NCI-H2227 (cell line): ENCODE results near the gene APBA2.

Experiments
- DNase-seq: peaks from one replicate; lab custom pipeline; 2025; ENCODE audit not compliant: unreplicated experiment; lab: John Stamatoyannopoulos, UW

The APBA2 gene

DNA sequence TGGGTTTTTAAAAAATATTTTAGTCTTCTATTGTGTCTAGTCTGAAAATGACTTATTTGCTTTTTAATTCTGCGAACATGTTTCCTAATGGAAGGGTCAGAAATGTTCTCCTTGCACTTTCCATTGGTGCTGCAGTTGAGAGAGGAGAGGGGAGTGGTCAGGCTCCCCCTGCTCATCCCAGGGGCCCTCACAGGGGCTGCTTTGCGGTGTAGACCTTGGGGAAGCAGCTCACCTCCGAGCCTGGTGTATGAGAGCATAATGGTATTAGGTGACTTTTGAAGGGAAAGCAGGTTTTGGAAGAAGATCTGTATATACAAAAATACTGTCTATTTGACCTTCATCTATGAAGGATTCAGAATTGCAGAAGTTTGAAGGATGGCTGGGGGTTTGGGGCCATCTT lies 28.3 kb downstream of the APBA2 start:
- DNase-seq: no peak

DNA sequence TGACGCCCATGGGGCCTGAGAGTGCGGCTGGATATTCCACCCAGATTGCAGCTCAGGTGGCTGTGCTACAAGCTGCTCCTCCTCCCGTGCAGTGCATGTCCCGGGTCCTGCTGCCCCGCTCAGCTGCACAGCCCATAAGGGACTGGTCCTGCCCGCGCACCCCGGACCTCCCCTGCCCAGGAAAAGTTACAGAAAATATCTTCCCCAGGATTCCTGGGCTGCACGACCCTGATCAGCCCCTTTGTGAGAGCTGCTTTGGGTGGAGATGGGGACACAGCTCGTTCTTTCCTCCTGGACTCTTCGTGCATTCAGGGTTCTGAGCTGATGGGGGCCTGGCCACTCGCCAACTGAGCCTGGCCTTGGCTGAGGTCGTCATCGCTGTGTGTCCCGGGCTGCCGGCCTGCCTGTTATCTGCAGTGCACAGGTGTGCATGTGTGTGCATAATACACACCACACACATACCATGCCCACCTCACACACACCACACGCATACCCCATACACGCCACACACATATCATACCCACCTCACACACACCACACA lies 28.8 kb downstream of the APBA2 start:
- no peak for DNase-seq

DNA sequence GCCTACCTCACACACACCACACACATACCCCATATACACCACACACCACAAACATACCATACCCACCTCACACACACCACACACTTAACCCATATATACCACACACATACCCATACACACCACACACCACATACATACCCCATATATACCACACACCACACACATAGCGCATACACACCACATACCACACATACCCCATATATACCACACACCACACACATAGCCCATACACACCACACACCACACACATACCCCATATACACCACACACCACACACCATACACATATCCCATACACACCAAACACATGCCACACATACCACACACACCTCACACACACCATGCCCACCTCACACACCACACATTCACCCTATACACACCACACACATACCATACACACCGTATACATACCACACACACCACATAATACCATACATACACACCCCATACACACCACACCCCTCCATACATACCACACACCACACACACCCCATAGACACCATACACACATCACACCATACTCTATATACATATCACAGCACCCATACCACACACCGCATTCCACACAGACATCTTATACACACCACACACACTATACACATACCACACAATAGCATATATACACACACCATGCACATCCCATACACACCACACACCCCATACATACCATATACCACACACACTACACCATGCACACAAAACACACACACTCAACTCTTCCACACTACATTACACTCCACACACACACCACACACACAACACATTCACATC lies 29.5 kb downstream of the APBA2 start:
- no peak for DNase-seq

DNA sequence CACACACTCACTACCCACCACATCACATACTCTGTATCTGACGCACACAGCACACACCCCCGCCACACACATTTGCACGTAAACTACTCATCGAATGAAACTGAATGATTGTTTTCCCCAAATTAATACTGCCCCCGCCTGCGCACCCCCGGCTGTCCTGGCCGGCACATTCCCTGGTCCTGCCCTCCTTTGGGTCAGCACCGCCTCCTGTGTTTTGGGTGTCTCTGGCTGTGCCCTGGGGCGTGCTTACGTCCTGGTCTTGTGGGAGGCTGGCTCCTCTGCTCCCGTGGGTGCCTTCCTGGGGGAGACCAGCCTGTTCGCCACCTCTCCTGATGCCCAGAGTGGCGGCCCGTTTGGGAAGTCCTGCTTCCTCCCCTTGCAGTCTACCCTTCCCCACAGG lies 30.2 kb downstream of the APBA2 start:
- no peak for DNase-seq

DNA sequence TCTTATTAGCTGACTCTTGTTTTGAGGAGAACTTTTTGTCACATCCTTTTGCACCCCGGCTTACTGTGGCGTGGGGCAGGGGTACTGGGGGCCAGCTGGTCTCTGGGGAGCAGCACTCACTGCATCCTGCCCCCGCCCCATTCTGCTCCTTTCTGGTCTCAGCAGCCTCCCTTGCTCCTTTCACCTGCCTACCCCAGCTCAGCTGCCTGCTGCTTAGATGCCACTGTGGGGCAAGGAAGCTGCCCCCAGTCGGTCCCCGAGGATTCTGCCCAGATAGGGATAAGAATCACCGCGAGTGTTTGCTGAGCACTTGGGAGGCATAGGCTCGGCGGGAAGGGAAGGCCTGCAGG lies 32.0 kb downstream of the APBA2 start:
- DNase-seq: no peak

DNA sequence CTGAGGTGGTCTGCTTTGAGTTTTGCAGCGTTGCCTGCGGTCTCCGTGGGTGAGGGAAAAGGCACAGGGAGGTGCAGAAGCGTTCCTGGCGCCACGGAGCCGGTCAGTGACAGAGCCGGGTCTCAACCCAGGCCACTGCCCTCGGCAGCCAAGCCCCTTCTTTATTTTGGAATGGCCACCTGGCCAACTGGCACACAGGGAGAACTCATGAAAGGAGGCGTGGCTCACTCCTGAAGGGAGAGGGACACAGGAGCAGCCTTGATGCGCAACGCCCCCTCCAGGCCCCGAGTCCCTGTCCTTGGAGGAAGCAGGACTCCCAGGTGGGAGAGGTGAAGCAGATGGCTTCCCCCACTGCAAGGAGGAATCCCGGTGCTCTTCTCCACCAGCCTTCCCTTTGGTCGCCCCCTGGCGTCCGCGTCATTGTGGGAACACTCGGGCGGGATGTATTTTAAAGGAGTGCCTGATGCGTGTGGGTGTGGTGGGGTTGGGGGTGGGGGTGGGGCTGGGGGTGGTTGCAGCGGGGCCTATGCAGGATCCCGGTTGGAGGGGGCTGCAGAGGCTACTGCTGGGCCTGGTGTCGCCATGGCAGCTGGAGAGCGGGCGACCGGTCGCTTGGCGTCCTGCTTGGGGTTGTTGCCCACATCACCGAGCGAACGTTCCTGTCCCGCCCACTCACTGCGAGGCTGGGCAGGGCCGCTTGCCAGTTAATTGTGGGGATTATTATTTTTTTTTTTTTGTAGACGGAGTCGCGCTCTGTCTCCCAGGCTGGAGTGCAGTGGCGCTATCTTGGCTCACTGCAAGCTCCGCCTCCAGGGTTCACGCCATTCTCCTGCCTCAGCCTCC lies 32.6 kb downstream of the APBA2 start:
- peak; percentile 28 for DNase-seq

DNA sequence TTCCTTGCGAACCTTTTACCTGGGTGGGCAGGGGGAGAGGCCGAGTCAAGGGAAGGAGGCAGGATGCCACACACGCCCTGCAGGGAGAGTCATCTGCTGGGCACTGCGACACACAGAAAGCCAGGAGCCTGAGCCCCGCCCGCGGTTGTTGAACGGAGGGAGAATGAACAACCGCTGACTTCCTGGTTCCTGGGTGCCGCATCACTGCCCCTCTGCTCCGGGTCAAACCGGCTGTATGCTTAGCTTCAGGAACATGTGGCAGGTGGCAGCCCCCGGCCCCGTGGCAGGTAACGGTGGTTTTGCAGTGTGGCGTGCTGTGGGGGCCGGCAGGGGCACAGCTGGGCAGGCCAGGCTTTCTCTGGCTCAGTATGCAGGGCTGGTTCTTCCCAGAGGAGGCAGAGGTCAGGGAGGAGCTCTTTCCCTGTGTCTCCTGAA lies 33.4 kb downstream of the APBA2 start:
- DNase-seq: no peak

DNA sequence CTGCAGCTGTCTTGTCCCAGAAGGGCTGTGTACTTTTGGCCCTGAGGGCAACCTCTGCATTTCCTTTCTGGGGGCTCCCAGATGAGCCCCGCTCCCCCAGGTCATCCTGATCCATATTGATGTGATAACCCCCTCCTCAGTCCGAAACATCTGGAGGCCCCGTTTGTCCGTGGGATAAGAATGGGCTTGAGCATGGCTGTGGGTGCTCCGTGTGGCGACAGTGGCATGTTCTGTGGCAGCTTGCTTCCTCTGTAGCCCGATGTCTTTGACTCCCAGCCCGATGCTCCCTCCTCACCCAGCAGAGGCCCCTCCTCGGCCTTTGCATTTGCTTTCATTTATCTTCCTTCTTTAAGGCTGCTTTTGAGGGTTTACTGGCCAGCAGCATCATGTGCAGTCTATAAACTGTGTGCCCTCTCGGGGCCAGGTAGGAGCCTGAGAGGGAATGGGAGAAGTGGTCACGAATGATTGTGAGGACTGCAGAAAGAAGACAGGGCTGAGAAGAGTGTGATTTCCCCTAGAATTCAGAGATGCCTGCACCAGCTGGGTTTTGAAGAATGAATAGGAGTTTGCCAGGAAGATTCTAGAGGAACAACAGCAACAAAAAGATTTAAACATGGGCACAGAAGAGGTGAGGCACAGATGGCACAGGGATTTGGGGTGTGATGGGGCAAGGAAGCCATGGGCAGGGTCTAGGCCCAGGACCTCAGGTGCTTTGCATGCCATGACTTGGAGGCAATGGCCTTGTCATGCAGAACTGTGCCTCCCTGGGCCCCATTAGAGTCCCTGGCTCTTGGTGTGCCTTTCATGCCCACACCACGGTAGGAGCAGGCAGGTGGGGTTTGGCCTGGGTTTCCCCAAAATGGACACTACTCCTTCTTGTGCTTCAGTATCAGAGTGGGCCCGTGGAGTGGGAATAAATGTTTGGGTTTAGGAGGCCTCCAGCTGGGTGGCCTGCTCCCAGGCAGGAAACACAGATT lies 34.2 kb downstream of the APBA2 start:
- DNase-seq: no peak

DNA sequence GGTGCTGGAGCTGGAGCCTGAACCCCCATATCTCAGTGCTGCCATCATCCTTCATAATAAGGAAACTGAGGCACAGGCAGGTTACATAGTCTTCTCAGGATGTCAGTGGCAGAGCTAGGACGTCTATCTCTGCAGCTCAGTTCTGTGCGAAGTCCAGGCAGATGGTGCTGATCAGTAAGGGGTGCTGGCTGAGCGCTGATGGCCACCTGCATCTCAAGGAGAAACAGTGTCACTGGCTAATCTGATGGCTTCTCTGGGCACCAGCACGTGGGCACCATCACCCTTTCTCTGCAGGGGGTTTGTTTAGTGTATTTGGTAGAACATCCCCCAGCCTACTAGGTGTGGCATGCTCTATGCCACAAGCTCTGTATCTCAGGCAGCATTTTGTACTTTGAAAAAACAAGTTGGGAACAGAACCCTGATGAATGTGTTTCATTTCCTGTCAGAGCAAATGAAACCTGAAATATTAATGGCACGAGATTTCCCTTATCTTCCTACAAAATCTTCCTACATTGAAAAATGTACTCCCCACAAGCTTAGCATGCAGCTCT lies 35.1 kb downstream of the APBA2 start:
- no peak for DNase-seq

DNA sequence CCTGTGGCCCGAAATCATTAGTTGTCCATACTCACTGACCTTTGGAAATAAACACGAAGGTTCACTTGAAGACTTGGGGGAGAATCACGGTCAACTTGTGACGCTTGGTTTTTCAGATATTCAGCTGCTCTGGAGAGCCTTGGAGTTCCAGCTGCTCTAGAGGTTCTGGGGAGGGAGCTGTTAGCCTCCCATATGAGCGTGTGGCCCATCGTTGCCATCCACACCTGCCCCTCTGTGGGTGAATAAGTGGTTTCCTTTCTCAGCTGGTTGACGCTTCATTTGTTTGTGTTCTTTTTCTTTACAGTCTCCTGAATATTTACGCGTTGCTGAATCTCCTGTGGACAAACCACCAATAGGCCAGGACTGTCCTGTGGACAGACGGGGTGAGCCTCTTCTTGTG lies 35.6 kb downstream of the APBA2 start:
- no peak for DNase-seq

DNA sequence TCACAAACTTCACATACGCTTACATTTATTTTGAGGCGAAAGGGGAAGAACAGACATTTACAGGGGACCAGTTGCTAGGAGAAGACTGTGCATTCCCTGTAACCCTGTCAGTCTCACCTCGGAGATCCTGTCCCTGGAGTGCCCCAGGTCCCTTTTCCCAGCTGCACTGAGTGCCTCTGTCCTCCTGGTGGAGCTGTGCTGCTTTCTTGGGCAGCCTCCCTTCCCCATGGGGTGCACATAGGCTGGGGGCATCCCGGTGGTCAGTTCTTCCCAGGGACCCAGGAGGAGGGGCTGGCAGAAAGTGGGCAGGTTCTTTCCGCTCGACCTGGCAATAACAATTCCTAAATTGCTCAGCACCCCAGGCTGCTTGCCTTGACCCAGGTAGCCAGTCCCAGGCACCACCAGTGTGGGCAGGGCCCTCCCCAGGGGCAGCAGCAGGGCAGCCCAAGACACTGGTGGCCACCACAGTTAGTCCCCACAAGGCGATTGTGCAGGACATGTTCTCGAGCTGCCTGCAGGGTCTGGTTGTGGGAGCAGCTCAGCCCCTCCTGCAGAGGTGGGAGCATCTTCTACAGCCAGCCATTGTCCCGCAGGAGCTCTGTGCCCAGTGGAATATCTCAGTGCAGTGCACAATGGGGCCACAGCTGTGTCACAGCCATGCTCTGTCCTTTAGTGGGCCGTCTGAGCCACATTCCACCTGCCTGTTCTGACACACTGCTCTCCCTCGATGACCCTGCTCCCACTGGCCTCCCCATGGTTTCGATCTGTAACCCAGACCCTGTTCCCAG lies 36.3 kb downstream of the APBA2 start:
- DNase-seq: no peak

DNA sequence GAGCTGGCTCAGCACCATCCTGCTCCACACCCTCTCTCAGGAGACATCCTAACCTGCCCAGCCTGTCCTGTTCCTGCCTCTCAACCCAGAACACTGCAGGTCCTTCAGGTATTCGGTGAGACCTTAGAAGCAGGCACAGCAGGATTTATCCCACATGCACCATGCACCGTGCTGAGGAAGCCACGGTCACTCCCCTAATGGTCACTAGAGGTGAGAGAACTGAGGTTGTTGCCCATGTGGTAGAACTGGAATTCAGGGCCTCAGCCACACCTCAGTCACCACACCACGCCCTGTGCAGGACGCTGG lies 36.9 kb downstream of the APBA2 start:
- no peak for DNase-seq

DNA sequence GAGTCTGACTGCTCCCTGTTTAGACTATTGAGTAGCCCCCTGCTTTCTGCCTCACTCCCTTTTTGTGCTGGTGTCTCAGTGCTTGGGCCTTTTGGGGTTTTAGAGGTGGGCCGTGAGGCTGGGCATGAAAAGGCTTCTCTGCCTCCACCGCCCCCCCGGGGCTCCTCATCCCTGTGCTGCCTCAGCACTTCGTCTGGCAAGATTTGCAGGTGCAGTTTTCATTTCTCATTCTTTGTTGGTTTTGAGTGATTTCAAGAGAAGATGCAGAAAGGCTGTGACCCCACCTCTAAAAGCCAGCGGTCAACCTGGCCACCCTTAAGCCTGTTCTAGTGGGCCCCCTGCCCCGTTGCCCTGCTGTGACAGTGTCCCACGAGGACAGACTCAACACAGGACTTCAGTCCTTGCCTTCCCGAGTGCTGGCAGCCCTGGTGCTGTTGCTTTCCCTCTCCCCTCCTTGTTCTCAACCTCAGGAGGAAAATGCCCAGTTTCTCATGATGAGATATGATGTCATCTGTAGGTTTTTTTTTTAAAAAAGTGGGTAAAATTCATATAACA lies 38.0 kb downstream of the APBA2 start:
- no peak for DNase-seq

DNA sequence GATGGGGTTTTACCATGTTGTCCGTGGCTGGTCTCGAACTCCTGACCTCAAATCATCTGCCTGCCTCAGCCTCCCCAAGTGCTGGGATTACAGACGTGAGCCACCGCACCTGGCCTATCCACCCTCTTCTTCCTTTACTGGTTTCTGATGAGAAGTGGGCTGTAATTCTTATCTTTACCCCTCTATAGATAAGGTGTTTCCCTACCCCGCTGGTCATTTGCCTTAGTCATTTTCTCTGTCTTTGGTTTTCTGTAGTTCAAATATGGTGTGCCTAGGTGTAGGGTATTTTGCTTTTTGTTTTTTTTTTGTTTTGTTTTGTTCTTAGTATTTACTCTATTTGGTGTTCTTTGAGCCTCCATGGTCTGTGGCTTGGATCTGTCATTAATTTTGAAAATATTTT lies 41.3 kb downstream of the APBA2 start:
- DNase-seq: no peak

DNA sequence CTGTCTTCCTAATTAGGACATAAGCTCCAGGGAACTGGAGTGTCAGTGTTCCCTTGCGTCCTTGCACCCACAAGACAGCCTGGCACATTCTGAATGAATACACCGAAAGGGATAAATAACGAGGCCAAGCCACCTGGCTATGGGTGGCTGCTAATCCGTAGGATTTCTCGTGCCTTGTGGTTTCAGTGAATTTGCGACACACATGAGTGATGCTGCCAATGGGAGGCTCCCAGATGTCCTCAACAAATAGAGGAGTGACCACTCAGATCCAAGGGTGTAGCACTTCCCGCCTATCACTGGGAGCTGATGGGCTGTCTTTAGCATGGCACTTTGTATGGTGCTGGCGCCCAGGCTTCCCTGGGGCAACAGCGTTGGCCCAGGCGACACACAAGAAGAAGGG lies 43.4 kb downstream of the APBA2 start:
- DNase-seq: no peak

DNA sequence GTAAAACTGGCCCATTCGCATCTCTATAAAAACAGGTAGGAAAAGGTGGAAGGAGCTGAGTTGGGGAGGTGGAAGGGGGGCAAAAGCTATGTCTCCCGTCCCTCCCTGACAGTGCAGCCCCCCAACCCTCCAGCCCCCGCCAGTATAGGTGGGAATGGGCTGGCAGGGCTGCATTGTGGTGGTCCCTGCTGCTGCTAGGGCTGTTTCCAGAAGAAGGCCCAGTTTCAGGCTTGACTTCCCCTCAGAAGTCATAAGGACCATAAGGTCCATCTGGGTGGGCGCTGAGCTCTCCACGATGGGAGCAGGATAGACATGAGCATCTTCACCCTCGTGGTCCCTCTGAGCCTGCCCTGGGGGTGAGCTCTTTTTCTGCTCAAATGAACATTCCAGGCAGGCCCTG lies 44.2 kb downstream of the APBA2 start:
- no peak for DNase-seq

DNA sequence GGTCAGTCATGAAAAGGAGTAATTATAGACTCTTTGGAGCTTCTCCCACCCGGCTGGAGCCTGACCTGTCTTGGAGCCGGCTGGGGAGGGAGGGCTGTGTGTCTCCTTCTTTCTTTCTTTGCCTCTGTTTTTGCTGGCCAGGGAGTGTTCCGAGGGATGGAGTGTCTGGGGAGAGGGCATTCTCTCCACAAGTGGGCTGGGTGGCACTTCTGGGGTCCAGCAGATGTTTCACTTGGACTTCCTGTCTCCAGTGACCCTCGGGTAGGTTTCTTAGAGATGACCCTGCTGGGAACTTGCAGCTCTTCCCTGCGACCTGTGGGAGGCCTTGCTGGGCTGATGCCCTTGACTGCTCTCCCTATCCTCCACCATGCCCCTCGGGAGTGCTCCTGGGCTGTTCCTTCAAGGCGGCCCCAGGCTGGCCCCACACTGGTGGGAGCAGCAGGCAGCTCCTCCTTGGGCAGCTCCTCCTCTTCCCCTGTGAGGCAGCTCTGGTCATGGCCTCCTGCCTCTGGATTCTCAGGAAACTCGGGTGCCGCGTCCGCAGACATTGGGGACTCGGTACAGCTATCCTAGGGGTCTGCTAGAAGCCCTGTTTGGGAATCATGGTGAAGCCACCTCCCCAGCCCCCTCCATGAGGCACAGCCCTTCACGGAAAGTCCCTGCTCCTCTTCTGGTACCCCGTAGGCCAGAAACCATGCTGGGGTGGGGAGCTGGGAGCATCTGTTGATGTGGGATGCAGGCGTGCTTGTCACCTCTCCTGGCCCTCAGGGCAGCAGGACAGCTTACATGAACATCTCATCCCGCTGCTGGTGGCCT lies 44.9 kb downstream of the APBA2 start:
- no peak for DNase-seq

DNA sequence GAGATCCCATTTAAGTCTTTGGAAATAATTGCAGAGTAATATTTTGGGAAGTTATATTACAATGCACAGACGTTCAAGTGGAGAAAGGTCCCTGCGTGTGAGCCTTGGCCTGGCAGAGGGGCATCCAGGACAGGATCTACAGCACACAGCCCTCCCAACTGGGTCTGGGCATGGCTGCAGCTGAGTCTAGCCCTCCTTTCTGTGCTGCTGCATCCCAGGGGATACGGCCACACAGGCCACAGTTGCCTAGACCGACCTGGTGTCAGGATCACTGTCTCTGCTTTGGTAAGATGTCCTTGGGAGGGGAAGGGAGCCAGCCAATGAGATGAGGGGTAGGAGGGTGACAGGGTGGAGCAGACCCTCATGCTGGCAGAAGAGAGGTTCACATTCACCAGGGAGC lies 46.1 kb downstream of the APBA2 start:
- DNase-seq: no peak

DNA sequence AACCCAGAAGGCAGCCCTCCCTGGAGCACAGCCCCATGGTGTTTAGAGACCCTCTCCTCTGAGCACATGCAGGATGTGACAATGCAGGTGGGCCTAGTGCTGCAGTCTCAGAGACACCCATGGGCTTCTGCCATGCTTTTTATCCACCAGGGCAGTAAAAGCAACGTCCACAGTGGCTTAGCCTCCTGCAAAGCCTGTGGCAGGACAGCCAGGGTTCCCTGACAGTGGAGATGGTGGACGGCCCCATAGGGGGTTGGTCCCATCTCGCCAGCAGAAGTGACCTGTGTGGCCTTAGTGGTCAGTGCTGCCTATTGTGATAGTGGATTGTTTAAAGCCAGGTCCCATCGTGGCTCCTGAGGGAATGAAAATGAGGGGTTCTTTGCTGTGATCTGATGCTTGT lies 46.6 kb downstream of the APBA2 start:
- no peak for DNase-seq
